ENCODE data around the gene BTG4.

DNA sequence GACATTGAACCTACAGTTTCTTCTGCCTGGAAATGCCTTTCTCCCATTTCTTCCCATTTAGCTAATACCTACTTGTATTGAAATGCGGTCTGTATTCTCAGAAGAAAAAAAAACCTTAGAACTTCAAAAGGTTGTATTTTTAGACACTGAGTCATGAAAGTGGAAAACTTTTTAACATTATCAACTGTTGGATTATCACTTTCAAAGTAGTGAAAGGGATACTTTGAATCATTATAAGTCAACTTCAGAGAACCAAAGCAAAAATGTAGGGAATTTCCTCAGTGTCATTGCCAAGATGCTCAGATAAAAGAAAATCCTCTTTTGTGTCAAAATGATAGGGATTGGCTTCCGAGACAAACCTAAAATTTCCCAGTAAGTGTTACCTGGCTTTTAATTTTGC, 8.9 kb upstream of the BTG4 start:
- TF ChIP-seq POLR2A (IDR thresholded peaks at IDR 0.05): no peak
- no peak for TF ChIP-seq CTCF (IDR thresholded peaks at IDR 0.05)
- no peak for TF ChIP-seq POLR2AphosphoS5 (IDR thresholded peaks at IDR 0.05)
